ENCODE data around the gene ITFG2.

Gene ITFG2

GRCh38 chr12:2793561-2793960 is 18.9 kb upstream of the ITFG2 start:
- Mint-ChIP-seq H3K27me3 (ENCODE audit: low read depth, poor library complexity) (peaks cover 28% of the 10 kb centered on the region), H3K4me3 (peak overlapping the region; percentile 77), H3K36me3 (ENCODE audit: low read depth) (peaks cover 19% of the 10 kb centered on the region), H3K27ac (no peak overlapping the region), H3K4me1 (peaks cover 45% of the 10 kb centered on the region), H3K9me3 (no peaks in the 10 kb centered on the region)
- no peak for TF ChIP-seq CTCF (IDR thresholded peaks at IDR 0.05)
- no peak for DNase-seq

- peaks cover 45% of the 10 kb centered on the region for H3K4me1 Mint-ChIP-seq
- H3K27me3 Mint-ChIP-seq (ENCODE audit: low read depth, poor library complexity), result peaks cover 22% of the 10 kb centered on the region
- H3K9me3 Mint-ChIP-seq, result no peaks in the 10 kb centered on the region
- TF ChIP-seq CTCF (IDR thresholded peaks at IDR 0.05), result no peak
- DNase-seq, result no peak
- H3K27ac Mint-ChIP-seq, result no peak overlapping the region
- peak overlapping the region; percentile 77 for H3K4me3 Mint-ChIP-seq
- peaks cover 26% of the 10 kb centered on the region for H3K36me3 Mint-ChIP-seq (ENCODE audit: low read depth)
Measured at GRCh38 chr12:2794191-2794735, 18.2 kb upstream of the ITFG2 start.

- Mint-ChIP-seq H3K27me3 (ENCODE audit: low read depth, poor library complexity) (peaks cover 18% of the 10 kb centered on the region), H3K4me3 (peak within 1 kb of the TSS; percentile 95), H3K27ac (no peak within 1 kb of the TSS), H3K4me1 (peaks cover 45% of the 10 kb centered on the region), H3K9me3 (no peaks in the 10 kb centered on the region), H3K36me3 (ENCODE audit: low read depth) (peaks cover 32% of the 10 kb centered on the region)
- no peak for TF ChIP-seq CTCF (IDR thresholded peaks at IDR 0.05)
- DNase-seq, result peak; percentile 88
Measured at GRCh38 chr12:2794736-2795289, 17.7 kb upstream of the ITFG2 start, which contains the start of gene FKBP4. TSS of gene FKBP4 (plus strand) at chr12:2794970. CDS start at chr12:2795140, 170 bp downstream.

GRCh38 chr12:2795291-2796186 is 16.9 kb upstream of the ITFG2 start:
- peak; percentile 77 for DNase-seq
- H3K36me3 Mint-ChIP-seq (ENCODE audit: low read depth), result peaks cover 39% of the 10 kb centered on the region
- no peaks in the 10 kb centered on the region for H3K9me3 Mint-ChIP-seq
- H3K4me3 Mint-ChIP-seq, result peak overlapping the region; percentile 95
- no peak for TF ChIP-seq CTCF (IDR thresholded peaks at IDR 0.05)
- H3K27ac Mint-ChIP-seq, result peak overlapping the region; percentile 32
- peaks cover 16% of the 10 kb centered on the region for H3K27me3 Mint-ChIP-seq (ENCODE audit: low read depth, poor library complexity)
- H3K4me1 Mint-ChIP-seq, result peaks cover 45% of the 10 kb centered on the region

- Mint-ChIP-seq H3K27me3 (ENCODE audit: low read depth, poor library complexity) (peaks cover 9% of the 10 kb centered on the region), H3K4me3 (peak overlapping the region; percentile 95), H3K36me3 (ENCODE audit: low read depth) (peaks cover 46% of the 10 kb centered on the region), H3K9me3 (no peaks in the 10 kb centered on the region), H3K4me1 (peaks cover 39% of the 10 kb centered on the region), H3K27ac (peak overlapping the region; percentile 32)
- no peak for TF ChIP-seq CTCF (IDR thresholded peaks at IDR 0.05)
- DNase-seq, result no peak
Measured at GRCh38 chr12:2796187-2796666, 16.2 kb upstream of the ITFG2 start.

Data from nephron progenitor cell (in vitro differentiated cells).